Adrenal gland (tissue), 12 donors: Measurements from ENCODE around the gene MEGF11. TPM values are rescaled to one million over a fixed set of nuclear protein-coding genes. Genes with fewer than 3 reads are reported as not detected.

Experiments used
- DNase-seq, 7 donors: peaks; one replicate each; pipeline ENCODE4 v3.0.0-alpha.2; 2019 to 2020
- H3K27ac ChIP-seq, 5 donors: fragments of 200-600 bp; sonication (generic) in 4 of 5; 1 replicate in 3 of 5; 2 replicates in 2 of 5; pipeline versions ENCODE4 v1.5.1 to v1.8.0; 2016 to 2020; ENCODE audit warnings: mild to moderate bottlenecking in 1 of 5
- H3K27me3 ChIP-seq: fragments of 200-600 bp; 2 replicates; pipeline ENCODE4 v1.8.0; 2021
- H3K36me3 ChIP-seq, 2 donors: fragments of 200-600 bp; replicated peaks in 1 of 2; 1 replicate in 1 of 2; 2 replicates in 1 of 2; pipeline versions ENCODE4 v1.5.1 to v1.8.0; 2018 to 2022
- H3K4me1 ChIP-seq, 2 donors: fragments of 200-600 bp; replicated peaks in 1 of 2; 1 replicate in 1 of 2; 2 replicates in 1 of 2; pipeline versions ENCODE4 v1.5.1 to v1.8.0; 2018 to 2021
- H3K4me3 ChIP-seq, 4 donors: fragments of 200-600 bp; sonication (generic) in 3 of 4; one replicate each; pipeline ENCODE4 v1.5.1; 2016 to 2018
- H3K9me3 ChIP-seq, 3 donors: fragments of 200-600 bp; sonication (generic) in 1 of 3; replicated peaks in 1 of 3; 1 replicate in 2 of 3; 2 replicates in 1 of 3; pipeline versions ENCODE4 v1.5.1 to v1.8.0; 2016 to 2021
- CTCF ChIP-seq, 6 experiments: fragments of 450-650 bp in 4 of 6; fragments of 200-600 bp in 2 of 6; sonication (generic) in 1 of 6; IDR thresholded peaks; 1 replicate in 5 of 6; 2 replicates in 1 of 6; pipeline versions ENCODE4 v1.5.1 to v1.8.0; 2016 to 2021; ENCODE audit warnings: antibody characterized with exemption in 6 of 6, mild to moderate bottlenecking in 2 of 6, moderate library complexity in 1 of 6
- POLR2A ChIP-seq, 2 donors: fragments of 450-650 bp; IDR thresholded peaks; one replicate each; pipeline ENCODE4 v1.6.1; 2017; ENCODE audit warnings: antibody characterized with exemption in 2 of 2, mild to moderate bottlenecking in 2 of 2, moderate library complexity in 1 of 2
- WGBS, 4 donors: extraction: QIAGEN DNeasy Blood & Tissue Kit in 2 of 4; methylation state at CpG; one replicate each; pipeline versions ENCODE4 v1.1.5 to v1.1.7; 2013 to 2017; 5-methylcytosine and 5-hydroxymethylcytosine counted together
- intact Hi-C, 2 donors: fragments of 100-400 bp; cut with DNase I; formaldehyde crosslinking; loops; one replicate each; pipeline versions ENCODE4 v1.14.1 to v1.15.0; 2022 to 2023
- polyA plus RNA-seq, 3 donors: library from polyadenylated mRNA; stranded (reverse); fragments of 200-250 nt in 2 of 3; fragments of 350-450 nt in 1 of 3; fragmentation: Illumina TruSeq in 1 of 3; extraction: RNeasy Lipid Tissue Mini Kit (QIAGEN cat#74804) in 1 of 3; gene quantifications; one replicate each; pipeline ENCODE4 v1.2.3, GENCODE V29; 2013 to 2014
- total RNA-seq, 9 donors: library from RNA; depleted of rRNA in 4 of 9; stranded (reverse); fragments of >200 nt in 4 of 9; fragments of 120-200 nt in 1 of 9; fragmentation: NEBNext Ultra II Directional in 1 of 9; extraction: Animal tissue kit (Norgen Biotek cat#: 25700) in 1 of 9; gene quantifications; one replicate each; pipeline versions ENCODE4 v1.1.0 to v1.2.4, GENCODE V29; 2013 to 2023
- donor health status: healthy with polysubstance abuse.
- donor health status: Bipolar disorder and iron deficiency.
- donor health status: DM: yes; HTN: yes; CAD: no.
- donor health status: DM: no; HTN: no; CAD: no.
- donor health status: DM: no; HTN: no; CAD: no.
- donor health status: DM: yes; HTN: yes; CAD: no.

Gene MEGF11
- total and polyA plus RNA-seq, 12 donors: 0.04 to 0.98 (median 0.14) TPM; not detected in 5

- intact Hi-C loops: no loop called here
- Histone ChIP-seq H3K9me3 (no peaks in the 10 kb centered on the region), H3K4me3 (no peak overlapping the region), H3K36me3 (no peaks in the 10 kb centered on the region), H3K4me1 (peaks cover 5 to 9% of the 10 kb centered on the region in 2 donors), H3K27me3 (no peaks in the 10 kb centered on the region), H3K27ac (no peak overlapping the region)
- no peak for DNase-seq
- WGBS, 4 donors: 81 to 90% (median 87%) methylated on average over 4 of the region's 4 CpGs
- TF ChIP-seq POLR2A (IDR thresholded peaks at IDR 0.05): no peak
- no peak for TF ChIP-seq CTCF (IDR thresholded peaks at IDR 0.05)
Measured at GRCh38 chr15:65920825-65921309, 332.7 kb downstream of the MEGF11 start.

GRCh38 chr15:65920121-65920520 is 333.4 kb downstream of the MEGF11 start:
- Histone ChIP-seq H3K27me3 (no peaks in the 10 kb centered on the region), H3K4me1 (peaks cover under 1 to 9% of the 10 kb centered on the region in 2 donors), H3K4me3 (no peak overlapping the region), H3K27ac (no peak overlapping the region), H3K9me3 (no peaks in the 10 kb centered on the region), H3K36me3 (no peaks in the 10 kb centered on the region)
- WGBS, 4 donors: 54 to 88% (median 65%) methylated on average over 1 of the region's 1 CpG
- DNase-seq: no peak
- TF ChIP-seq POLR2A (IDR thresholded peaks at IDR 0.05) (no peak), CTCF (IDR thresholded peaks at IDR 0.05) (no peak)
- intact Hi-C loops: no loop called here

- intact Hi-C loops: no loop called here
- H3K4me3 ChIP-seq: no peak overlapping the region
- no peak overlapping the region for H3K27ac ChIP-seq
- H3K36me3 ChIP-seq: no peaks in the 10 kb centered on the region
- no peaks in the 10 kb centered on the region for H3K27me3 ChIP-seq
- H3K9me3 ChIP-seq: no peaks in the 10 kb centered on the region
- no peak for TF ChIP-seq POLR2A (IDR thresholded peaks at IDR 0.05)
- no peak for TF ChIP-seq CTCF (IDR thresholded peaks at IDR 0.05)
- DNase-seq: no peak
- H3K4me1 ChIP-seq: peaks cover 0 to 14% of the 10 kb centered on the region in 2 donors
- 96 to 98% (median 96%) methylated on average over 9 of the region's 9 CpGs for WGBS, 4 donors
Measured at GRCh38 chr15:65919353-65919752, 334.2 kb downstream of the MEGF11 start.

GRCh38 chr15:65918945-65919344 is 334.6 kb downstream of the MEGF11 start:
- Histone ChIP-seq H3K27me3 (no peaks in the 10 kb centered on the region), H3K9me3 (no peaks in the 10 kb centered on the region), H3K36me3 (no peaks in the 10 kb centered on the region), H3K27ac (no peak overlapping the region), H3K4me3 (no peak overlapping the region), H3K4me1 (peaks cover 0 to 17% of the 10 kb centered on the region in 2 donors)
- whole genome bisulfite sequencing, 4 donors: 90 to 98% (median 94%) methylated on average over 3 to 5 of the region's 5 CpGs
- no peak for TF ChIP-seq CTCF (IDR thresholded peaks at IDR 0.05)
- no peak for TF ChIP-seq POLR2A (IDR thresholded peaks at IDR 0.05)
- no peak for DNase-seq
- intact Hi-C loops: no loop called here
